ENCODE results near the gene SYCE1. TPM values are rescaled to one million over a fixed set of nuclear protein-coding genes. Genes with fewer than 3 reads are reported as not detected.

The SYCE1 gene
- total RNA-seq, 1 donor from 2014 or later: 0.27 TPM

GRCh38 chr10:133537546-133538545, 27.5 kb downstream of the SYCE1 start:
- peaks cover 6% of the 10 kb centered on the region for H3K4me1 Mint-ChIP-seq (ENCODE audit: low read depth)
- no peak for DNase-seq (ENCODE audit: low spot score)
- peaks cover 11% of the 10 kb centered on the region for H3K36me3 Mint-ChIP-seq (ENCODE audit: low read depth)
- H3K4me3 Mint-ChIP-seq (ENCODE audit: unreplicated experiment): no peak overlapping the region
- no peak for TF ChIP-seq CTCF (IDR thresholded peaks at IDR 0.05)
- no peak overlapping the region for H3K27ac Mint-ChIP-seq (ENCODE audit: unreplicated experiment)
- H3K9me3 Mint-ChIP-seq (ENCODE audit: low read depth): peaks cover 6% of the 10 kb centered on the region
- H3K27me3 Mint-ChIP-seq (ENCODE audit: low read depth): no peaks in the 10 kb centered on the region

- H3K4me1 Mint-ChIP-seq (ENCODE audit: low read depth): peaks cover 6% of the 10 kb centered on the region
- H3K27me3 Mint-ChIP-seq (ENCODE audit: low read depth): no peaks in the 10 kb centered on the region
- DNase-seq (ENCODE audit: low spot score): no peak
- TF ChIP-seq CTCF (IDR thresholded peaks at IDR 0.05): no peak
- H3K4me3 Mint-ChIP-seq (ENCODE audit: unreplicated experiment): no peak overlapping the region
- H3K36me3 Mint-ChIP-seq (ENCODE audit: low read depth): peaks cover 14% of the 10 kb centered on the region
- no peak overlapping the region for H3K27ac Mint-ChIP-seq (ENCODE audit: unreplicated experiment)
- peaks cover 3% of the 10 kb centered on the region for H3K9me3 Mint-ChIP-seq (ENCODE audit: low read depth)
These were observed 29.2 kb downstream of the SYCE1 start for GRCh38 chr10:133536198-133536597.

GRCh38 chr10:133534417-133534816, 31.0 kb downstream of the SYCE1 start:
- H3K27ac Mint-ChIP-seq (ENCODE audit: unreplicated experiment): no peak overlapping the region
- no peaks in the 10 kb centered on the region for H3K27me3 Mint-ChIP-seq (ENCODE audit: low read depth)
- H3K36me3 Mint-ChIP-seq (ENCODE audit: low read depth): peaks cover 20% of the 10 kb centered on the region
- peaks cover 3% of the 10 kb centered on the region for H3K9me3 Mint-ChIP-seq (ENCODE audit: low read depth)
- no peak for TF ChIP-seq CTCF (IDR thresholded peaks at IDR 0.05)
- peaks cover 6% of the 10 kb centered on the region for H3K4me1 Mint-ChIP-seq (ENCODE audit: low read depth)
- no peak overlapping the region for H3K4me3 Mint-ChIP-seq (ENCODE audit: unreplicated experiment)
- no peak for DNase-seq (ENCODE audit: low spot score)

GRCh38 chr10:133532871-133533270, 32.5 kb downstream of the SYCE1 start:
- no peak for TF ChIP-seq CTCF (IDR thresholded peaks at IDR 0.05)
- no peaks in the 10 kb centered on the region for H3K27me3 Mint-ChIP-seq (ENCODE audit: low read depth)
- H3K4me3 Mint-ChIP-seq (ENCODE audit: unreplicated experiment): no peak overlapping the region
- H3K36me3 Mint-ChIP-seq (ENCODE audit: low read depth): peaks cover 17% of the 10 kb centered on the region
- H3K27ac Mint-ChIP-seq (ENCODE audit: unreplicated experiment): no peak overlapping the region
- no peak for DNase-seq (ENCODE audit: low spot score)
- H3K4me1 Mint-ChIP-seq (ENCODE audit: low read depth): peaks cover 5% of the 10 kb centered on the region
- peaks cover 3% of the 10 kb centered on the region for H3K9me3 Mint-ChIP-seq (ENCODE audit: low read depth)

GRCh38 chr10:133530506-133530905, 34.9 kb downstream of the SYCE1 start:
- Mint-ChIP-seq H3K9me3 (ENCODE audit: low read depth) (no peaks in the 10 kb centered on the region), H3K4me3 (ENCODE audit: unreplicated experiment) (no peak overlapping the region), H3K27me3 (ENCODE audit: low read depth) (no peaks in the 10 kb centered on the region), H3K27ac (ENCODE audit: unreplicated experiment) (no peak overlapping the region), H3K36me3 (ENCODE audit: low read depth) (peaks cover 14% of the 10 kb centered on the region), H3K4me1 (ENCODE audit: low read depth) (no peaks in the 10 kb centered on the region)
- no peak for TF ChIP-seq CTCF (IDR thresholded peaks at IDR 0.05)
- no peak for DNase-seq (ENCODE audit: low spot score)
